Peyer's patch (tissue), 4 donors: Measurements from ENCODE around the gene ELANE. TPM values are rescaled to one million over a fixed set of nuclear protein-coding genes. Genes with fewer than 3 reads are reported as not detected.

ENCODE experiments used
- DNase-seq, 3 donors: peaks; one replicate each; pipeline ENCODE4 v3.0.0-alpha.2; 2017 to 2019
- H3K27ac ChIP-seq, 4 donors: fragments of 200-600 bp; sonication (generic); one replicate each; pipeline ENCODE4 v1.5.1; 2016 to 2019
- H3K27me3 ChIP-seq, 2 donors: fragments of 200-600 bp; sonication (generic); one replicate each; pipeline ENCODE4 v1.5.1; 2019
- H3K36me3 ChIP-seq, 3 donors: fragments of 200-600 bp; sonication (generic); one replicate each; pipeline ENCODE4 v1.5.1; 2016 to 2019
- H3K4me1 ChIP-seq, 4 donors: fragments of 200-600 bp; sonication (generic); one replicate each; pipeline ENCODE4 v1.5.1; 2016 to 2019
- H3K4me3 ChIP-seq, 4 donors: fragments of 200-600 bp; sonication (generic); 1 replicate in 3 of 4; 2 replicates in 1 of 4; pipeline ENCODE4 v1.5.1; 2016 to 2019; ENCODE audit warnings: mild to moderate bottlenecking in 1 of 4
- H3K9me3 ChIP-seq, 4 donors: fragments of 200-600 bp; sonication (generic); one replicate each; pipeline ENCODE4 v1.5.1; 2016 to 2019; ENCODE audit warnings: mild to moderate bottlenecking in 1 of 4
- POLR2A ChIP-seq, 2 donors: fragments of 450-650 bp; IDR thresholded peaks; one replicate each; pipeline ENCODE4 v1.5.1; 2017; ENCODE audit warnings: antibody characterized with exemption in 2 of 2, mild to moderate bottlenecking in 2 of 2, moderate library complexity in 2 of 2
- total RNA-seq, 4 donors: library from RNA; depleted of rRNA; stranded (reverse); fragments of >200 nt; gene quantifications; one replicate each; pipeline ENCODE4 v1.1.0, GENCODE V29; 2016
- TF ChIP-seq, protein P1 (sequence below), 6 experiments: fragments of 450-650 bp in 4 of 6; fragments of 200-600 bp in 2 of 6; sonication (generic) in 1 of 6; IDR thresholded peaks; one replicate each; pipeline ENCODE4 v1.5.1; 2017 to 2019; ENCODE audit warnings: antibody characterized with exemption in 6 of 6, mild to moderate bottlenecking in 3 of 6, moderate library complexity in 1 of 6

The ELANE gene
- total RNA-seq, 4 donors from 2014 or later: not detected

DNA sequence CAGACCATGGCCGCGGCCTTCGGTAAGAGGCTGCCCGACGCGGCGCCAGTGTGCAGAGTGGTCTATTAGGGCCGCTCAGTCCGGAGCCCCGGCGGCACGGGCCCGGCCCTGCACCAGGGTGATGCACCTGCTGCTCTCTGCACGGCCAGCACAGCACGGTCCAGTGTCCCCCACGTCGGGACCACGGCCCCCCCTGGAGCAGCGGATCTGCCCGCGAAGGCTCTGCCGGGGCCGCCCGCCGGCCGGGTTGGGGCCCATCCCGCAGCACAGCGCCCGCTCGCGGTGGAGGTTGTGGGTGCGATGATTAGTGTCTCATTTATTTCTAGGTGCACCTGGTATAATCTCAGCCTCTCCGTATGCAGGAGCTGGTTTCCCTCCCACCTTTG lies 46.9 kb upstream of the ELANE start:
- no peak overlapping the region for H3K4me3 ChIP-seq
- H3K4me1 ChIP-seq: peaks cover 10 to 37% (median 23%) of the 10 kb centered on the region in 4 donors
- peaks cover 3 to 86% (median 7%) of the 10 kb centered on the region in 3 donors for H3K36me3 ChIP-seq
- no peak for DNase-seq
- H3K27ac ChIP-seq: no peak overlapping the region
- TF ChIP-seq, protein P1, sequence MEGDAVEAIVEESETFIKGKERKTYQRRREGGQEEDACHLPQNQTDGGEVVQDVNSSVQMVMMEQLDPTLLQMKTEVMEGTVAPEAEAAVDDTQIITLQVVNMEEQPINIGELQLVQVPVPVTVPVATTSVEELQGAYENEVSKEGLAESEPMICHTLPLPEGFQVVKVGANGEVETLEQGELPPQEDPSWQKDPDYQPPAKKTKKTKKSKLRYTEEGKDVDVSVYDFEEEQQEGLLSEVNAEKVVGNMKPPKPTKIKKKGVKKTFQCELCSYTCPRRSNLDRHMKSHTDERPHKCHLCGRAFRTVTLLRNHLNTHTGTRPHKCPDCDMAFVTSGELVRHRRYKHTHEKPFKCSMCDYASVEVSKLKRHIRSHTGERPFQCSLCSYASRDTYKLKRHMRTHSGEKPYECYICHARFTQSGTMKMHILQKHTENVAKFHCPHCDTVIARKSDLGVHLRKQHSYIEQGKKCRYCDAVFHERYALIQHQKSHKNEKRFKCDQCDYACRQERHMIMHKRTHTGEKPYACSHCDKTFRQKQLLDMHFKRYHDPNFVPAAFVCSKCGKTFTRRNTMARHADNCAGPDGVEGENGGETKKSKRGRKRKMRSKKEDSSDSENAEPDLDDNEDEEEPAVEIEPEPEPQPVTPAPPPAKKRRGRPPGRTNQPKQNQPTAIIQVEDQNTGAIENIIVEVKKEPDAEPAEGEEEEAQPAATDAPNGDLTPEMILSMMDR (IDR thresholded peaks at IDR 0.05): peak in 1 of 6 experiments; percentile 29
- TF ChIP-seq POLR2A (IDR thresholded peaks at IDR 0.05): no peak
- no peaks in the 10 kb centered on the region for H3K9me3 ChIP-seq
- no peaks in the 10 kb centered on the region for H3K27me3 ChIP-seq

DNA sequence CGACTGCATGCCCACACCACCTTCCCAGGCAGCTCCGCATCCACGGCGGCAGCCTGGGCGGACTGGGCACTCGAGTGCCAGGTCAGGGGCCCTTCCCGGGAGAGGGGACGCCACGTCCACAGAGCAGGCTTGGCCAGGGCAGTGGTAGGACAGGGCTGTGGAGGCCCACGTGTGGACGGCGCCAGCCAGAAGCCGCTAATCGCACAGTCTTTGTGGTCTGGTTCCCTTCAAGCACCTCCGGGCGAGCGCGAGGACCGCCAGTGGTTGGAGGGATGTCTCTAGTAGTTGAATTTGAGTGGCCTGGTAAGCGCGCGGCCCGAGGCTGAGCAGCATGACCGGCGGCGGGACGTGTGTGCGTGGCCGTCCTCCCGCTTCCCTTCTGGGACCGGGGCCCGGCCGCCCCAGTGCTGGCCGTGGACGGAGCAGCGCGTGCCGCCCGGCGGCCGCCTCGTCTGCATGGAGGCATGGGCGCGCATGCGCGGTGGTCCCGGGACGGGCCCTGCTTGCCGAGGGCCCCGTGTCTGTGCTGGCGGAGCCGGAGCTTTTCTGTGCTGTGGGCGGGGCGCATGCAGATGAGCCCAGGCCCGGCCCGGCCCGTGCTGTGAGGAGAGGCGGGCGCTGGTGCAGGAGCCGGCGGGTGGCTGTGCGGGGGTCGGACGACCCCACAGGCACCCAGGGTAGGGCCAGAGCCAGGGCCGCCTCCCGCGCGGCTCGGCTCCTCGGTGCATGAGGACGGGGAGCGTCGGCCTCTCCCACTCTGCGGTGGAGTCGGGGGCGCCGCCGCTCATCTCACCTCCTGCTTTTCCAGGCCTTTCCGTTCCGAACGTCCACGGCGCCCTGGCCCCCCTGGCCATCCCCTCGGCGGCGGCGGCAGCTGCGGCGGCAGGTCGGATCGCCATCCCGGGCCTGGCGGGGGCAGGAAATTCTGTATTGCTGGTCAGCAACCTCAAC lies 46.2 kb upstream of the ELANE start:
- Histone ChIP-seq H3K4me3 (no peak overlapping the region), H3K36me3 (peaks cover 3 to 93% (median 7%) of the 10 kb centered on the region in 3 donors), H3K27me3 (no peaks in the 10 kb centered on the region), H3K27ac (no peak overlapping the region), H3K9me3 (no peaks in the 10 kb centered on the region), H3K4me1 (peaks cover 5 to 30% (median 17%) of the 10 kb centered on the region in 4 donors)
- TF ChIP-seq, protein P1 (IDR thresholded peaks at IDR 0.05): no peak
- no peak for TF ChIP-seq POLR2A (IDR thresholded peaks at IDR 0.05)
- peak in 1 of 3 donors; percentile 33 for DNase-seq

DNA sequence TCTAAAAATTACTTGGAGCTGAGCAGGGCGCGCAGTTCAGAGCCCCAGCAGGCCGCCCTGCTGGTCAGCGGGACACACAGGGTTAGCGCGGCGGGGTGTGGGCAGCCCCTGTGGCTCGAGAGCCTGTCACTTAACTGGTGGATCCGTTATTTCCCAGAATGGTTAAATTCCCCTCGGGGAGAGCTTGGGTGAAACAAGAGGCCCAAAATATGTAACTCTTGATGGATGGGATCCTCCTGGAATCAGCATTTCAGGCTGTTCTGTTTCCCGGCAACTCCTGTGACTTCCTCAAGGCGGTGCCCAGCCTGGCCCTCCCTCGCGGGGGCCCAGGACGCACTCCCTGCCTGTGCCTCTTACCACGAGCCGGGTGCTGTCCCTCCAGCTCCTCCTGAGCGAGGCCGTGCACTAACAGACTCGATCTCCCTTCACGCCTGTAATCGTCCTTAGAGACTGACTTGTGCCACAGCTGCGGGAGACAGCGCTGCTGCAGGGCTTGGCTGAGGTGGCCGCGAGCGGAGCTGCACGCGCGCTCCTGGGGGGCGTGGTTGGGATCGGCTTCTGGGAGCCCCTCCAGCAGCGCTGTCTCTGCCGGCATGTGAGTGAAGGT lies 45.2 kb upstream of the ELANE start:
- Histone ChIP-seq H3K9me3 (no peaks in the 10 kb centered on the region), H3K4me3 (no peak overlapping the region), H3K36me3 (peaks cover 3 to 94% (median 7%) of the 10 kb centered on the region in 3 donors), H3K27me3 (no peaks in the 10 kb centered on the region), H3K27ac (no peak overlapping the region), H3K4me1 (peaks cover 0 to 20% (median 6%) of the 10 kb centered on the region in 4 donors)
- TF ChIP-seq, protein P1 (IDR thresholded peaks at IDR 0.05): no peak
- TF ChIP-seq POLR2A (IDR thresholded peaks at IDR 0.05): no peak
- no peak for DNase-seq

DNA sequence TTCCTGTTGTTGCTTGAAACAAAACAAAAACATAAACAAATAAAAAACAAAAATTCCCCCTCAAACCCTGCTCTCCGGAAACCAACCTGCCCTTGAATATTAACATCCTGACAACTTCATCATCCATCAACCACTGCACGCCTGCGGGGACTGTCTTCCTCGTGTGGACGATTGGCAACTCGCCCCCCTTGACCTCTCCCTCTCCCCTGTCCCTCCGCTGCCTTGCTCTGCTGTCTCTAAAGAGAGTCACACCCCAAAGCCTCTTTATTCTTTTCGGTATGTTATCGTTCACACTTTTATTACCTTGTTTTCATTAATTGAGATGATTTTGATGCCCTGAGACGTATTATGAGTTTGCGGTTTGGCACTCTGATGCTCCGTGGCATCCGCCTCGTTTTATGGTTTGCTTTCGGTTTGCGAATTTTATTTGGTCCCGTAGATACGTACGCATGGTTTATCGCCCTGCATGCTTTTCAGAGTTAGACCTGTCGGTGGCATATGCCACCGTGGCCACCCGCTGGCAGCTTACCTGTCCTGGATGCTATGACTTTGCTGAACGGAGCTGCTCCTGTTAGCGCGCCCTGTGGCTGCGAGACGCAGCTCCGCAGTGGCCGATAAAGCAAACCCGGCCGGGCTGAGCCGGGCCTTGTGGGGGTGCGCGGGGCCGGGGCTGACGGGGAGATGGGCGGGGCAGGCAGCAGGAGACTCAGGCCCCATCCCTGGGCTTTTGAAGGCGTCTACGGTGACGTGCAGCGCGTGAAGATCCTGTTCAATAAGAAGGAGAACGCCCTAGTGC lies 44.3 kb upstream of the ELANE start:
- no peak for DNase-seq
- Histone ChIP-seq H3K36me3 (peaks cover 3 to 94% (median 7%) of the 10 kb centered on the region in 3 donors), H3K4me3 (no peak overlapping the region), H3K27ac (no peak overlapping the region), H3K9me3 (no peaks in the 10 kb centered on the region), H3K27me3 (no peaks in the 10 kb centered on the region), H3K4me1 (peaks cover 0 to 11% (median under 1%) of the 10 kb centered on the region in 4 donors)
- TF ChIP-seq, protein P1 (IDR thresholded peaks at IDR 0.05): no peak

DNA sequence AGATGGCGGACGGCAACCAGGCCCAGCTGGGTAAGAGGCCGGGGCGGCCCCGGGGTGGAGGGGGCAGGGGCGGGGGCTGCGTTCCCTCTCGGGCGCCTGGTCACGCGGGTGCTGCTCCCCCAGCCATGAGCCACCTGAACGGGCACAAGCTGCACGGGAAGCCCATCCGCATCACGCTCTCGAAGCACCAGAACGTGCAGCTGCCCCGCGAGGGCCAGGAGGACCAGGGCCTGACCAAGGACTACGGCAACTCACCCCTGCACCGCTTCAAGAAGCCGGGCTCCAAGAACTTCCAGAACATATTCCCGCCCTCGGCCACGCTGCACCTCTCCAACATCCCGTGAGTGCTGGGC lies 43.7 kb upstream of the ELANE start:
- TF ChIP-seq POLR2A (IDR thresholded peaks at IDR 0.05): no peak
- TF ChIP-seq, protein P1 (IDR thresholded peaks at IDR 0.05): no peak
- Histone ChIP-seq H3K36me3 (peaks cover 3 to 94% (median 7%) of the 10 kb centered on the region in 3 donors), H3K4me3 (no peak overlapping the region), H3K9me3 (no peaks in the 10 kb centered on the region), H3K27ac (no peak overlapping the region), H3K27me3 (no peaks in the 10 kb centered on the region), H3K4me1 (peaks cover 0 to 5% (median 0%) of the 10 kb centered on the region in 4 donors)
- no peak for DNase-seq
